K562 (cell line): ENCODE measurements around the gene PIERCE2. TPM values are rescaled to one million over a fixed set of nuclear protein-coding genes. Genes with fewer than 3 reads are reported as not detected.

Source experiments
- CCNT2 ChIP-seq: IDR thresholded peaks from 2 replicates; pipeline ENCODE4 v1.6.1; 2011; ENCODE audit warnings: borderline replicate concordance, low read depth, mild to moderate bottlenecking, moderate library complexity, mixed read lengths, low read length; ENCODE audit not compliant: insufficient read length; ENCODE audit errors: extremely low read depth
- ELF2 ChIP-seq: fragments of 250-450 bp; sonication (Bioruptor Pico); IDR thresholded peaks from 2 replicates; pipeline ENCODE4 v1.5.0; 2021; ENCODE audit warnings: mild to moderate bottlenecking
- FIP1L1 ChIP-seq: fragments of 200-400 bp; formaldehyde crosslinking; IDR thresholded peaks from 2 replicates; pipeline ENCODE4 v1.6.1; 2018; ENCODE audit warnings: mild to moderate bottlenecking, low read depth, low read length; ENCODE audit not compliant: poor library complexity, severe bottlenecking
- FOXA3 ChIP-seq, 2 experiments: fragments of 450-650 bp in 1 of 2; sonication (generic) in 1 of 2; formaldehyde crosslinking; IDR thresholded peaks in 1 of 2; conservative IDR thresholded peaks in 1 of 2; 2 replicates each; pipeline versions ENCODE4 v1.4.0 to v1.8.0; 2020 to 2022; ENCODE audit warnings: mild to moderate bottlenecking in 2 of 2, missing genetic modification reagents in 1 of 2
- NFIC ChIP-seq: fragments of 450-650 bp; IDR thresholded peaks from 2 replicates; pipeline ENCODE4 v1.6.1; 2017; ENCODE audit warnings: mild to moderate bottlenecking, inconsistent platforms
- PHF21A ChIP-seq: fragments of 450-650 bp; IDR thresholded peaks from 2 replicates; pipeline ENCODE4 v1.6.1; 2017; ENCODE audit warnings: low read depth, borderline replicate concordance
- POLR2H ChIP-seq: IDR thresholded peaks from 2 replicates; pipeline ENCODE4 v1.6.1; 2016; ENCODE audit warnings: missing genetic modification characterization, low read depth, mild to moderate bottlenecking, control low read depth, missing compliant biosample characterization, moderate library complexity
- RBFOX2 ChIP-seq: fragments of 200-400 bp; formaldehyde crosslinking; IDR thresholded peaks from 2 replicates; pipeline ENCODE4 v1.6.1; 2017; ENCODE audit warnings: low read depth, mild to moderate bottlenecking, low read length, moderate library complexity
- ZBTB7A ChIP-seq: IDR thresholded peaks from 2 replicates; pipeline ENCODE4 v1.6.1; 2011; ENCODE audit warnings: low read depth, mild to moderate bottlenecking, low read length, moderate library complexity, borderline replicate concordance; ENCODE audit not compliant: control insufficient read depth
- polyA plus RNA-seq, 8 experiments: library from polyadenylated mRNA; depleted of rRNA in 4 of 8; stranded (reverse) in 5 of 8; unstranded in 3 of 8; fragments of >200 nt; fragmentation: Nextera tagmentation in 2 of 8; fragmentation: Illumina TruSeq in 1 of 8; extraction: Ambion mirVana in 2 of 8; extraction: Trizol in 1 of 8; gene quantifications; 2 replicates each; pipeline versions ENCODE4 v1.2.1 to v1.2.3, GENCODE V29; 2011 to 2014; ENCODE audit warnings: inconsistent platforms in 1 of 8, missing spikeins in 1 of 8
- total RNA-seq, 7 experiments: library from RNA; depleted of rRNA in 6 of 7; stranded (reverse); fragments of >200 nt in 6 of 7; fragmentation: Illumina TruSeq in 2 of 7; extraction: Trizol in 2 of 7; gene quantifications; 2 replicates each; pipeline versions ENCODE4 v1.2.1 to v1.2.3, GENCODE V29; 2011 to 2021; ENCODE audit warnings: low replicate concordance in 1 of 7
- TF ChIP-seq, protein P1 (sequence below), 3 experiments: fragments of 200-800 bp in 1 of 3; sonication (Bioruptor generic) in 1 of 3; sonication (generic) in 1 of 3; formaldehyde crosslinking in 1 of 3; IDR thresholded peaks; 2 replicates each; pipeline versions ENCODE4 v1.6.1 to v1.8.0; 2016 to 2022; ENCODE audit warnings: mild to moderate bottlenecking in 2 of 3, missing compliant biosample characterization in 2 of 3, missing genetic modification characterization in 2 of 3, missing genetic modification reagents in 1 of 3
- TF ChIP-seq, protein P2 (sequence below): fragments of 250-450 bp; sonication (Bioruptor Pico); IDR thresholded peaks from 2 replicates; pipeline ENCODE4 v1.9.0; 2021; ENCODE audit warnings: mild to moderate bottlenecking, inconsistent platforms
- TF ChIP-seq, protein P3 (sequence below), 2 experiments: IDR thresholded peaks in 1 of 2; conservative IDR thresholded peaks in 1 of 2; 2 replicates each; pipeline ENCODE4 v1.6.1; 2016; ENCODE audit warnings: low read depth in 2 of 2, mild to moderate bottlenecking in 1 of 2, missing compliant biosample characterization in 1 of 2, missing genetic modification characterization in 1 of 2, moderate library complexity in 1 of 2
- TF ChIP-seq, protein P4 (sequence below): sonication (generic); formaldehyde crosslinking; IDR thresholded peaks from 2 replicates; pipeline ENCODE4 v1.8.0; 2023; ENCODE audit warnings: missing genetic modification reagents, mild to moderate bottlenecking, borderline replicate concordance

PIERCE2 gene
- total and polyA plus RNA-seq, 9 of the 15 experiments (the other 6 are each of a cell fraction or from before 2014, with no cell fraction given) = 2.9 to 4.8 (median 4.0) TPM

DNA sequence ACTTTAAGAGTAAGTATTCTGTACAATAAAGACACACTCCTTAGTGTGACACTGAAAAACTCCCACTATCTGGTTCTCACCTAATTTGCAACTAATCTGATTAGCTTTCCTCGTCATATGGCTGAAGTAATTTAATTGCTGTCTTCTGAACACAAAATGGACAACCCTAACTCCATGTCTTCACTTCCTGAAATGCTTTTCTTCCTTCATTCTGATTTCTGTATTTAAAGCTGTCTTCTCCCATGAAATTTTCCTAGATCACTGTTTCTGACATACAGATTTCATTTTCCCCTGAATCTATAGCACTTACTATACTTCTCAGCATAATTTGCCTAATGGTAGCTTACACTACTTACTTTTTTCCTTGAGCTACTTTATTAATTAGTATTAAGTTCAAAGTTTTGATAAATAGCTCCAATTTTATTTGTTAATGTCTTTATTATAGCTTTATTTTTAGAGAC, 6.5 kb upstream of the PIERCE2 start (continued):
- TF ChIP-seq FOXA3 (CRISPR knock-in tag; conservative IDR thresholded peaks at IDR 0.05 in 1 of 2, IDR thresholded peaks at IDR 0.05 in 1 of 2) (no peak), NFIC (no peak), CCNT2 (no peak), FIP1L1 (no peak), RBFOX2 (no peak; the same call in 1 of the 2 replicates), ZBTB7A (no peak), POLR2H (tag) (peak; percentile 61), PHF21A (no peak), ELF2 (CRISPR knock-in tag) (peak; percentile 72)
- TF ChIP-seq, protein P1, sequence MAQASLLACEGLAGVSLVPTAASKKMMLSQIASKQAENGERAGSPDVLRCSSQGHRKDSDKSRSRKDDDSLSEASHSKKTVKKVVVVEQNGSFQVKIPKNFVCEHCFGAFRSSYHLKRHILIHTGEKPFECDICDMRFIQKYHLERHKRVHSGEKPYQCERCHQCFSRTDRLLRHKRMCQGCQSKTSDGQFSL (CRISPR knock-in tag; IDR thresholded peaks at IDR 0.05) = no peak
- TF ChIP-seq, protein P1 (tag; IDR thresholded peaks at IDR 0.05) = 0 out of 4 replicates have a peak, but pooled peaks of 1 of the 2 experiments have one; percentile 74
- TF ChIP-seq, protein P2, sequence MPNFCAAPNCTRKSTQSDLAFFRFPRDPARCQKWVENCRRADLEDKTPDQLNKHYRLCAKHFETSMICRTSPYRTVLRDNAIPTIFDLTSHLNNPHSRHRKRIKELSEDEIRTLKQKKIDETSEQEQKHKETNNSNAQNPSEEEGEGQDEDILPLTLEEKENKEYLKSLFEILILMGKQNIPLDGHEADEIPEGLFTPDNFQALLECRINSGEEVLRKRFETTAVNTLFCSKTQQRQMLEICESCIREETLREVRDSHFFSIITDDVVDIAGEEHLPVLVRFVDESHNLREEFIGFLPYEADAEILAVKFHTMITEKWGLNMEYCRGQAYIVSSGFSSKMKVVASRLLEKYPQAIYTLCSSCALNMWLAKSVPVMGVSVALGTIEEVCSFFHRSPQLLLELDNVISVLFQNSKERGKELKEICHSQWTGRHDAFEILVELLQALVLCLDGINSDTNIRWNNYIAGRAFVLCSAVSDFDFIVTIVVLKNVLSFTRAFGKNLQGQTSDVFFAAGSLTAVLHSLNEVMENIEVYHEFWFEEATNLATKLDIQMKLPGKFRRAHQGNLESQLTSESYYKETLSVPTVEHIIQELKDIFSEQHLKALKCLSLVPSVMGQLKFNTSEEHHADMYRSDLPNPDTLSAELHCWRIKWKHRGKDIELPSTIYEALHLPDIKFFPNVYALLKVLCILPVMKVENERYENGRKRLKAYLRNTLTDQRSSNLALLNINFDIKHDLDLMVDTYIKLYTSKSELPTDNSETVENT (CRISPR knock-in tag) = no peak
- TF ChIP-seq, protein P3, sequence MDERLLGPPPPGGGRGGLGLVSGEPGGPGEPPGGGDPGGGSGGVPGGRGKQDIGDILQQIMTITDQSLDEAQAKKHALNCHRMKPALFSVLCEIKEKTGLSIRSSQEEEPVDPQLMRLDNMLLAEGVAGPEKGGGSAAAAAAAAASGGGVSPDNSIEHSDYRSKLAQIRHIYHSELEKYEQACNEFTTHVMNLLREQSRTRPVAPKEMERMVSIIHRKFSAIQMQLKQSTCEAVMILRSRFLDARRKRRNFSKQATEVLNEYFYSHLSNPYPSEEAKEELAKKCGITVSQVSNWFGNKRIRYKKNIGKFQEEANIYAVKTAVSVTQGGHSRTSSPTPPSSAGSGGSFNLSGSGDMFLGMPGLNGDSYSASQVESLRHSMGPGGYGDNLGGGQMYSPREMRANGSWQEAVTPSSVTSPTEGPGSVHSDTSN (CRISPR knock-in tag; IDR thresholded peaks at IDR 0.05; ENCODE audit: low read depth) = no peak
- TF ChIP-seq, protein P3 (tag; conservative IDR thresholded peaks at IDR 0.05; ENCODE audit: low read depth) = no peak
- TF ChIP-seq, protein P4, sequence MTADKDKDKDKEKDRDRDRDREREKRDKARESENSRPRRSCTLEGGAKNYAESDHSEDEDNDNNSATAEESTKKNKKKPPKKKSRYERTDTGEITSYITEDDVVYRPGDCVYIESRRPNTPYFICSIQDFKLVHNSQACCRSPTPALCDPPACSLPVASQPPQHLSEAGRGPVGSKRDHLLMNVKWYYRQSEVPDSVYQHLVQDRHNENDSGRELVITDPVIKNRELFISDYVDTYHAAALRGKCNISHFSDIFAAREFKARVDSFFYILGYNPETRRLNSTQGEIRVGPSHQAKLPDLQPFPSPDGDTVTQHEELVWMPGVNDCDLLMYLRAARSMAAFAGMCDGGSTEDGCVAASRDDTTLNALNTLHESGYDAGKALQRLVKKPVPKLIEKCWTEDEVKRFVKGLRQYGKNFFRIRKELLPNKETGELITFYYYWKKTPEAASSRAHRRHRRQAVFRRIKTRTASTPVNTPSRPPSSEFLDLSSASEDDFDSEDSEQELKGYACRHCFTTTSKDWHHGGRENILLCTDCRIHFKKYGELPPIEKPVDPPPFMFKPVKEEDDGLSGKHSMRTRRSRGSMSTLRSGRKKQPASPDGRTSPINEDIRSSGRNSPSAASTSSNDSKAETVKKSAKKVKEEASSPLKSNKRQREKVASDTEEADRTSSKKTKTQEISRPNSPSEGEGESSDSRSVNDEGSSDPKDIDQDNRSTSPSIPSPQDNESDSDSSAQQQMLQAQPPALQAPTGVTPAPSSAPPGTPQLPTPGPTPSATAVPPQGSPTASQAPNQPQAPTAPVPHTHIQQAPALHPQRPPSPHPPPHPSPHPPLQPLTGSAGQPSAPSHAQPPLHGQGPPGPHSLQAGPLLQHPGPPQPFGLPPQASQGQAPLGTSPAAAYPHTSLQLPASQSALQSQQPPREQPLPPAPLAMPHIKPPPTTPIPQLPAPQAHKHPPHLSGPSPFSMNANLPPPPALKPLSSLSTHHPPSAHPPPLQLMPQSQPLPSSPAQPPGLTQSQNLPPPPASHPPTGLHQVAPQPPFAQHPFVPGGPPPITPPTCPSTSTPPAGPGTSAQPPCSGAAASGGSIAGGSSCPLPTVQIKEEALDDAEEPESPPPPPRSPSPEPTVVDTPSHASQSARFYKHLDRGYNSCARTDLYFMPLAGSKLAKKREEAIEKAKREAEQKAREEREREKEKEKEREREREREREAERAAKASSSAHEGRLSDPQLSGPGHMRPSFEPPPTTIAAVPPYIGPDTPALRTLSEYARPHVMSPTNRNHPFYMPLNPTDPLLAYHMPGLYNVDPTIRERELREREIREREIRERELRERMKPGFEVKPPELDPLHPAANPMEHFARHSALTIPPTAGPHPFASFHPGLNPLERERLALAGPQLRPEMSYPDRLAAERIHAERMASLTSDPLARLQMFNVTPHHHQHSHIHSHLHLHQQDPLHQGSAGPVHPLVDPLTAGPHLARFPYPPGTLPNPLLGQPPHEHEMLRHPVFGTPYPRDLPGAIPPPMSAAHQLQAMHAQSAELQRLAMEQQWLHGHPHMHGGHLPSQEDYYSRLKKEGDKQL (CRISPR knock-in tag) = no peak
